GM19043 (cell line): ENCODE data around the gene PDE4B.

ENCODE experiments used
- ATAC-seq: cut with Tn5 transposase; IDR thresholded peaks from one replicate; pipeline ENCODE4 v1.9.1; 2021; ENCODE audit warnings: low read depth; ENCODE audit not compliant: unreplicated experiment

Gene PDE4B

DNA sequence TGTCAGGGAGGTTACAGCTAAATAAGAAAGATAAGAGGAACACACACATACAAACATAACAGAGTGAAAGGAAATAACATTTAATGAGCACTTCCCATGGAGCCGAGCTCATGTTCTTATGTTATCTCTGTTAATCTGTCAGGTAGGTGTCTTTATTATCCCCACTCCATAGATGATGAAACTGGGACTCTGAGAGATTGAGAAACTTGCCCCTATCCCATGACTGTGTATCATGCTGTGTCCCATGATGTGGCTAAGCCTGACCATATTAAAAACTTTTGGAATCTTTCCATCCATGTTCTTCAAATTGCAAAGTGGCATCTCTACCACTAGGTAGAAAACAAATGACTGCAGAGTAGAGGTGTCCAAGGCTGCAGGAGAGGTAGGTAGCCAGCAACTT lies 456.1 kb downstream of the PDE4B start:
- no peak for ATAC-seq

DNA sequence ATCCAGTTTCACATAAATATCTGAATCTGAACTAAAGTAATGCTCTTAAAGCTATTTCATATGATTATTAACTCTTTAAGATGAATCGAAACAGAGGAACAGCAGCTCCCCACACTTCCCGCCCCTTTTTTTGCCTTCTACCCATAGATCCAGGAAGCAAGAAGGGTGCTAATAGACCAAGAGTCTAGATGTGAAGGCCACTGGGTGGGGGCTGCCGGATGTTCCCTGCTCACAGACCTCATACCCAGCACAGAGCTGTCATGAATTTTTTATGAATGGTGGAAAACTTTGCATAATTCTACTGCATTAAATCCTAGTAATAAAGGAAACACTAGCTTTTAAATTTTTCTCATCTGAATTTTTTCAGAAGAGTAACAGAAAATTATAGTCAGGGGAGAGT lies 457.4 kb downstream of the PDE4B start:
- no peak for ATAC-seq

- no peak for ATAC-seq
Measured at GRCh38 chr1:66250478-66250877, 457.8 kb downstream of the PDE4B start.

DNA sequence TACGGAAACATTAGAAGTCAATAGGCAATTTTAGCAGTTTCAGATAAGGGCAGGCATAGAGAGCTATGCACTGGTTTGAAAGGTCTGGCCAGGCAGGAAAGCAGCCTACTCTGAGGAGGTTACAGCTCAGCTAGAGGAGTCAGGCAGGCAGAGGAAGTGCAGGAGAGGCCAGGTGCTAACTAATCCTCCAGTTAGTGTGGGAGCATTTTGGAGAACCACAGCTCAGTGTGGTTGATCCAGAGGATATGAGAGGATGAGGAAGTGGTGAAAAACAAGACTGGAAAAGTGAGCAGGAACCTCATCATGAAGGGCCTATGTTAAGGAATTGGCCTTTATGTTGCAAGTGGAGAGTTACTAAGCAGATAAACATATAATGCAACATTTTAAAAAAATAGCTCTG lies 458.9 kb downstream of the PDE4B start:
- peak; percentile 49 for ATAC-seq

GRCh38 chr1:66253330-66253921 lies 460.7 kb downstream of the PDE4B start:
- peak; percentile 75 for ATAC-seq

DNA sequence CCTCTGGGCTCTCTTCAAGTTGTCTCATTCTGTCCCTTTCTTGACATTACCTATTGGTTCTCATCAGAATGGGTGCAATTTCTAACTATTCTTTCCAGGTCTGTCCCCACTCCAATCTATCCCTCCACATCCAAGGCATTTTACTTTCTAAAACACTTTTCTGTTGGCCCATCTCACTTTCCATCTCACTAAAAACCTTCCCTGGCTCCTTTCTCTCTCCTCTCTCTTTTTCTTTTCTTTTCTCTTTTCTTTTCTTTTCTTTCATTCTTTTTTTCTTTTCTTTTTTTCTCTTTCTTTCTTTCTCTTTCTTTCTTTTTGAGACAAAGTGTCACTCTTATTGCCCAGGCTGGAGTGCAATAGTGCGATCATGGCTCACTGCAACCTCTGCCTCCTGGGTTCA lies 462.1 kb downstream of the PDE4B start:
- no peak for ATAC-seq

GRCh38 chr1:66256629-66257572 lies 464.2 kb downstream of the PDE4B start:
- ATAC-seq = no peak

GRCh38 chr1:66258404-66259105 lies 465.9 kb downstream of the PDE4B start:
- ATAC-seq = no peak

DNA sequence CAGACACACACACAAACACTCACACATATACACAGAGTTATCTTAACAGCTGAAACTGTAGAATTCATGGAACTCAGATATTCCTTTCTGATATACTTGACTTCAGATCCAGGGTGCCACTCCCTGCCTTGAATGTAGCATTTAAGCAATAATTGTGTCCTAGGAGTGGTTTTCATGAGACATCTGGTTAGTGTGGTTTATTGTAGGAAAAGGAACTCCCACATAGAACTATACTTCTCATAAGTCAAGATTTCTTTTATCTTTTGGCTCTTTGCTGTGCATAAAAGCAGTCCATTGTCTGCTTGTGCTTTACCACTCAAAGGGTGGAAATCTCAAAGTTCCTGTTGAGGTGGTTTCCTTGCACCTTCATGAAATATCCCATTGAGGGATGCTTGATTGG lies 468.7 kb downstream of the PDE4B start:
- ATAC-seq = no peak

- no peak for ATAC-seq
Measured at GRCh38 chr1:66262208-66262963, 469.7 kb downstream of the PDE4B start.

- ATAC-seq = no peak
Measured at GRCh38 chr1:66265268-66265667, 472.6 kb downstream of the PDE4B start.

GRCh38 chr1:66265796-66266195 lies 473.1 kb downstream of the PDE4B start:
- no peak for ATAC-seq

GRCh38 chr1:66266350-66266749 lies 473.7 kb downstream of the PDE4B start:
- ATAC-seq = no peak

- ATAC-seq = no peak
Measured at GRCh38 chr1:66266756-66267155, 474.1 kb downstream of the PDE4B start.

GRCh38 chr1:66267201-66267940 lies 474.7 kb downstream of the PDE4B start:
- no peak for ATAC-seq

- no peak for ATAC-seq
Measured at GRCh38 chr1:66269222-66269621, 476.5 kb downstream of the PDE4B start.

GRCh38 chr1:66270119-66270812 lies 477.6 kb downstream of the PDE4B start:
- no peak for ATAC-seq

DNA sequence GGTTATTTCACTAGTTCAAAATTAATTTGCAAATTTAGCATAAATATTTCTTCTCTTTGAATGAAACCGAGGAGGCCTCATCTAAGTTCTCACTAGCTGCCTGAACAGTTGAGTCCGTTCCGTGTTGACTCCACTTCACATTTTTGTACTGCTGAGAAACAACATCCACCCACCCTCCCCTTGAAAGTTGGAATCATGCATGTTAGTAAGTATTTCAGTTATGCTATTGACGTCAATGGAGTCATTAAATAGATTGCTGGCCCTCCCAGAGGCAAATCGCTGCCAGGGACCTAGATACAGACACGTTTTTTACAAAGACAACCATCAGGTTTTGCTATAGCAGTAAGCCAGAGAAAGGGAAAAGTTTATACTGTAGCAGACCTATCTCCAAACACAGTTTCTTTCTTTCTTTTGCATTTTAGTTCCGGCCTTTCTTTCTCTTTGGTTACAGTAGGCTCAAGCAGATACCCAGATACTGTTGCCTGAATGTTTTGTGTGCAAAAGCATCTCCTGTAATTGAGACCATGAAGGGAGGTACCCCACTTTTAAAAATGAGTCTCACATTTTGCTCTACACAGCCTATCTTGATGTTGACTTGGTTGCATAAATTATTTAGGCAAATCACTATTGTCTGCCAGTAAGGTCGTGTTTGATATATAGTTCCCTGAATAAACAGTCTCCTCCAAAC lies 478.7 kb downstream of the PDE4B start:
- ATAC-seq = no peak

- no peak for ATAC-seq
Measured at GRCh38 chr1:66271904-66272254, 479.2 kb downstream of the PDE4B start.
